Activated CD8-positive, alpha-beta memory T cell treated with anti-CD3 and anti-CD28 coated beads for 48 hours (primary cell): ENCODE data around the gene MYO5C.
"Not testable (repeated sequence)": the region's sequence is repeated elsewhere in the genome, so short reads cannot be mapped to it uniquely, and the experiment has no call there.

Source experiments
- DNase-seq, 3 experiments: peaks; one replicate each; pipeline ENCODE4 v3.0.0-alpha.2; 2020; ENCODE audit warnings: low read depth in 2 of 3, low spot score in 2 of 3

MYO5C gene

GRCh38 chr15:52307847-52308246 is 12.2 kb upstream of the MYO5C start:
- no peak for DNase-seq

GRCh38 chr15:52306270-52306669 is 10.7 kb upstream of the MYO5C start:
- no peak for DNase-seq

- no peak for DNase-seq
These were observed 7.6 kb upstream of the MYO5C start for GRCh38 chr15:52303093-52303772.

GRCh38 chr15:52301265-52301847 is 5.8 kb upstream of the MYO5C start:
- no peak for DNase-seq

- no peak for DNase-seq
These were observed 653 bp downstream of the MYO5C start for GRCh38 chr15:52294881-52295420.

GRCh38 chr15:52292780-52293392 is 2.7 kb downstream of the MYO5C start:
- DNase-seq: no peak

GRCh38 chr15:52291204-52291603 is 4.4 kb downstream of the MYO5C start:
- DNase-seq: no peak

- no peak for DNase-seq
These were observed 4.8 kb downstream of the MYO5C start for GRCh38 chr15:52290800-52291199.

- DNase-seq: no peak
These were observed 5.3 kb downstream of the MYO5C start for GRCh38 chr15:52290329-52290728.

- DNase-seq: no peak
These were observed 5.9 kb downstream of the MYO5C start for GRCh38 chr15:52289629-52290081.

- no peak for DNase-seq
These were observed 6.6 kb downstream of the MYO5C start for GRCh38 chr15:52288986-52289385.

- no peak for DNase-seq
These were observed 7.3 kb downstream of the MYO5C start for GRCh38 chr15:52288051-52288942.

- no peak for DNase-seq
These were observed 8.5 kb downstream of the MYO5C start for GRCh38 chr15:52287114-52287513.

GRCh38 chr15:52285941-52286340 is 9.7 kb downstream of the MYO5C start:
- not testable (repeated sequence) for DNase-seq

GRCh38 chr15:52284164-52284563 is 11.4 kb downstream of the MYO5C start:
- no peak for DNase-seq

- DNase-seq: no peak
These were observed 12.3 kb downstream of the MYO5C start for GRCh38 chr15:52283281-52283680.

- no peak for DNase-seq
These were observed 13.2 kb downstream of the MYO5C start for GRCh38 chr15:52282418-52282817.

GRCh38 chr15:52281085-52282035 is 14.2 kb downstream of the MYO5C start:
- no peak for DNase-seq

- DNase-seq: no peak
These were observed 15.1 kb downstream of the MYO5C start for GRCh38 chr15:52280326-52281084.
